Suprapubic skin (tissue), 4 donors: ENCODE results near the gene AKR1C8. TPM values are rescaled to one million over a fixed set of nuclear protein-coding genes. Genes with fewer than 3 reads are reported as not detected.
"Not testable (repeated sequence)": the region's sequence is repeated elsewhere in the genome, so short reads cannot be mapped to it uniquely, and the experiment has no call there.

ENCODE experiments used
- DNase-seq, 2 donors: peaks; one replicate each; pipeline ENCODE4 v3.0.0-alpha.2; 2019; ENCODE audit warnings: low spot score in 2 of 2
- H3K27ac ChIP-seq: fragments of 200-600 bp; sonication (generic); one replicate; pipeline ENCODE4 v1.5.1; 2019
- H3K27me3 ChIP-seq: fragments of 200-600 bp; sonication (generic); one replicate; pipeline ENCODE4 v1.5.1; 2019
- H3K36me3 ChIP-seq: fragments of 200-600 bp; sonication (generic); one replicate; pipeline ENCODE4 v1.5.1; 2019
- H3K4me1 ChIP-seq: fragments of 200-600 bp; sonication (generic); one replicate; pipeline ENCODE4 v1.5.1; 2019
- H3K4me3 ChIP-seq: fragments of 200-600 bp; sonication (generic); one replicate; pipeline ENCODE4 v1.5.1; 2019; ENCODE audit warnings: mild to moderate bottlenecking
- H3K9me3 ChIP-seq: fragments of 200-600 bp; sonication (generic); one replicate; pipeline ENCODE4 v1.5.1; 2019
- EP300 ChIP-seq: sonication (generic); formaldehyde crosslinking; IDR thresholded peaks from one replicate; pipeline ENCODE4 v1.6.1; 2017; ENCODE audit warnings: antibody characterized with exemption
- POLR2A ChIP-seq, 2 donors: fragments of 450-650 bp; IDR thresholded peaks; one replicate each; pipeline ENCODE4 v1.6.1; 2017; ENCODE audit warnings: antibody characterized with exemption in 2 of 2, mild to moderate bottlenecking in 2 of 2, moderate library complexity in 2 of 2
- POLR2AphosphoS5 ChIP-seq, 3 donors: sonication (generic); formaldehyde crosslinking; IDR thresholded peaks; one replicate each; pipeline ENCODE4 v1.6.1; 2017; ENCODE audit warnings: antibody characterized with exemption in 3 of 3
- WGBS: methylation state at CpG from one replicate; pipeline ENCODE4 v1.1.5; 2018; 5-methylcytosine and 5-hydroxymethylcytosine counted together
- total RNA-seq, 4 donors: library from RNA; depleted of rRNA; stranded (reverse); fragments of >200 nt; gene quantifications; one replicate each; pipeline ENCODE4 v1.1.0, GENCODE V29; 2016
- TF ChIP-seq, protein P1 (sequence below), 2 donors: fragments of 200-600 bp in 1 of 2; fragments of 450-650 bp in 1 of 2; sonication (generic) in 1 of 2; IDR thresholded peaks; one replicate each; pipeline ENCODE4 v1.5.1; 2016 to 2019; ENCODE audit warnings: antibody characterized with exemption in 2 of 2, mild to moderate bottlenecking in 1 of 2, moderate library complexity in 1 of 2

AKR1C8 gene
- total RNA-seq, 4 donors from 2014 or later = not detected

DNA sequence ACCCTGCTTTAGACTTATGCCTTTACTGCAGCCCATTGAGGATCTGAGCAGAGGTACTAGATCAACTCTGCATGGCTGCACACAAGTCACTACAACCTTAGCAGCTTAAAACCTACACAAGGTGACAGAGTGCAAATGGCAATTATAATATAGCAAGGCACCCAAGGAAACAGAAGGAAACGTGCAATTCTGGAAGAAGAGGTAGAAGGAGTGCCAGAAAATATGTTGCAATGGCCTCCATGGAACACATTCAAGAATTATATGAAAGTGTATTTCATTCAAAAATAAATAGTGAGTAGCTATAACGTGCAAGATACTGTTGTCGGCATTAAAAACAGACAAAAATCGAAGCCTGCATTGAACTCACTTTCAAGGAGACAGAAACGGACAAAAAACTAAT lies 2.9 kb upstream of the AKR1C8 start:
- TF ChIP-seq POLR2AphosphoS5 (IDR thresholded peaks at IDR 0.05) (no peak), EP300 (no peak), POLR2A (IDR thresholded peaks at IDR 0.05) (no peak)
- TF ChIP-seq, protein P1, sequence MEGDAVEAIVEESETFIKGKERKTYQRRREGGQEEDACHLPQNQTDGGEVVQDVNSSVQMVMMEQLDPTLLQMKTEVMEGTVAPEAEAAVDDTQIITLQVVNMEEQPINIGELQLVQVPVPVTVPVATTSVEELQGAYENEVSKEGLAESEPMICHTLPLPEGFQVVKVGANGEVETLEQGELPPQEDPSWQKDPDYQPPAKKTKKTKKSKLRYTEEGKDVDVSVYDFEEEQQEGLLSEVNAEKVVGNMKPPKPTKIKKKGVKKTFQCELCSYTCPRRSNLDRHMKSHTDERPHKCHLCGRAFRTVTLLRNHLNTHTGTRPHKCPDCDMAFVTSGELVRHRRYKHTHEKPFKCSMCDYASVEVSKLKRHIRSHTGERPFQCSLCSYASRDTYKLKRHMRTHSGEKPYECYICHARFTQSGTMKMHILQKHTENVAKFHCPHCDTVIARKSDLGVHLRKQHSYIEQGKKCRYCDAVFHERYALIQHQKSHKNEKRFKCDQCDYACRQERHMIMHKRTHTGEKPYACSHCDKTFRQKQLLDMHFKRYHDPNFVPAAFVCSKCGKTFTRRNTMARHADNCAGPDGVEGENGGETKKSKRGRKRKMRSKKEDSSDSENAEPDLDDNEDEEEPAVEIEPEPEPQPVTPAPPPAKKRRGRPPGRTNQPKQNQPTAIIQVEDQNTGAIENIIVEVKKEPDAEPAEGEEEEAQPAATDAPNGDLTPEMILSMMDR (IDR thresholded peaks at IDR 0.05) = no peak
- H3K4me1 ChIP-seq = no peaks in the 10 kb centered on the region
- 55% methylated on average over 5 of the region's 5 CpGs for WGBS
- H3K27ac ChIP-seq = no peak overlapping the region
- no peaks in the 10 kb centered on the region for H3K36me3 ChIP-seq
- H3K27me3 ChIP-seq = no peaks in the 10 kb centered on the region
- H3K4me3 ChIP-seq = no peak overlapping the region
- no peaks in the 10 kb centered on the region for H3K9me3 ChIP-seq
- DNase-seq = no peak

DNA sequence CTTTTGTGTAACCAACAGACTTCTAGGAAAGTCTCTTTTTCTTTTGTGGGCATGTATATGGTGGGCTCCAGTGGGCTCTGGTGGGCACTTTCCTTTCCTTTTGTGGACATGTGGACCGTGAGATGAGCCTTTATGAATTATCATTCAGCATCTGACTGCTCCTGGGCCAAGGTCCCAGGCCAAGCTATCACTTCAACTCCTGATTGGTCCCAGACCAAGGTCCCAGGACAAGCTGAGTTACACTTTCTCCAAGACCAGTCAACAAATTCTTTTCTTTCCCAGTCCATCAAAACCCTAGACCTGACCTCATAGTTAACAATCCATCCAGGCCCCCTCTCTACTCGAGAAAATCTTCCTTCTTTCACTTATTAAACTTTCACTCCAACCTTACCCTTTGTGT lies 1.0 kb downstream of the AKR1C8 start:
- H3K36me3 ChIP-seq = no peaks in the 10 kb centered on the region
- TF ChIP-seq EP300 = no peak
- TF ChIP-seq, protein P1 (IDR thresholded peaks at IDR 0.05) = no peak
- H3K27ac ChIP-seq = no peak overlapping the region
- no peak overlapping the region for H3K4me3 ChIP-seq
- no peak for DNase-seq
- WGBS = 79% methylated on average over 2 of the region's 2 CpGs
- H3K9me3 ChIP-seq = no peaks in the 10 kb centered on the region
- H3K27me3 ChIP-seq = no peaks in the 10 kb centered on the region
- no peaks in the 10 kb centered on the region for H3K4me1 ChIP-seq

DNA sequence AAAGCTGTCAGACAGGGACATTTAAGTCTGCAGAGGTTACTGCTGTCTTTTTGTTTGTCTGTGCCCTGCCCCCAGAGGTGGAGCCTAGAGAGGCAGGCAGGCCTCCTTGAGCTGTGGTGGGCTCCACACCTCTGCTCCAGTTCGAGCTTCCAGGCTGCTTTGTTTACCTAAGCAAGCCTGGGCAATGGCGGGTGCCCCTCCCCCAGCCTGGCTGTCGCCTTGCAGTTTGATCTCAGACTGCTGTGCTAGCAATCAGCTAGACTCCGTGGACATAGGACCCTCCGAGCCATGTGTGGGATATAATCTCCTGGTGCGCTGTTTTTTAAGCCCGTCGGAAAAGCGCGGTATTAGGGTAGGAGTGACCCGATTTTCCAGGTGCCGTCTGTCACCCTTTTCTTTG lies 4.4 kb downstream of the AKR1C8 start:
- not testable (repeated sequence) for H3K36me3 ChIP-seq, H3K4me1 ChIP-seq, H3K9me3 ChIP-seq, DNase-seq, H3K27ac ChIP-seq, H3K27me3 ChIP-seq, H3K4me3 ChIP-seq
- 91% methylated on average over 12 of the region's 12 CpGs for WGBS

DNA sequence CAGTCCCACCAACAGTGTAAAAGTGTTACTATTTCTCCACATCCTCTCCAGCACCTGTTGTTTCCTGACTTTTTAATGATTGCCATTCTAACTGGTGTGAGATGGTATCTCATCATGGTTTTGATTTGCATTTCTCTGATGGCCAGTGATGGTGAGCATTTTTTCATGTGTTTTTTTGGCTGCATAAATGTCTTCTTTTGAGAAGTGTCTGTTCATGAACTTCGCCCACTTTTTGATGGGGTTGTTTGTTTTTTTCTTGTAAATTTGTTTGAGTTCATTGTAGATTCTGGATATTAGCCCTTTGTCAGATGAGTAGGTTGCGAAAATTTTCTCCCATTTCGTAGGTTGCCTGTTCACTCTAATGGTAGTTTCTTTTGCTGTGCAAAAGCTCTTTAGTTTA lies 9.4 kb downstream of the AKR1C8 start:
- H3K27ac ChIP-seq, H3K9me3 ChIP-seq, H3K36me3 ChIP-seq, DNase-seq, H3K27me3 ChIP-seq, H3K4me3 ChIP-seq, H3K4me1 ChIP-seq: not testable (repeated sequence)
- WGBS = 93% methylated on average over 3 of the region's 3 CpGs

DNA sequence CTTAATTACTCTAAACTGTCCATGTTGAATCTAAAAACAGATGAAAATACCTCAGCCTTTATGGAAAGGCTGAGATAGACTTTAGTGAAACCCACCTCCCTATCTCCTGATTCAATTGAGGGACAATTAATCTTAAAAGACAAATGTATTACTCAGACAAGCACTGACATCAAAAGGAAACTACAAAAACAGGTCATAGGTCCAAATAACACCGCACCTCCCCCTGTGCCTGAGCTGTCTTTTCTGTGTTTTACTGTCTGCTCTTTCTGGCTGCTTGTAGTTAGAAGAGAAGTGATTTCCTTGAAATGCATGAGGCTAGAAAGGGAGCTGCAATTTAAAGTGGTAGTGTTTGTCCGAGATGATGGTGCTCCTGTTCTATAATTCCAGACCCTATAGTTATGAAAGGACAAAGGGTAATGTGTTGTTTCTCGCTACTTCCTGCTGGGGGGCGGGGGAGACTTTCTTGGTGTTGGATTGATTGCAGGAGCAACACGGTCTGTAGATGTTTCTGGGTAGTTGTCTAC lies 16.0 kb downstream of the AKR1C8 start:
- Histone ChIP-seq H3K27me3 (no peaks in the 10 kb centered on the region), H3K4me1 (no peaks in the 10 kb centered on the region), H3K36me3 (no peaks in the 10 kb centered on the region), H3K27ac (no peak overlapping the region), H3K9me3 (peaks cover 20% of the 10 kb centered on the region), H3K4me3 (no peak overlapping the region)
- TF ChIP-seq EP300 = no peak
- TF ChIP-seq POLR2AphosphoS5 (IDR thresholded peaks at IDR 0.05) = no peak
- TF ChIP-seq, protein P1 (IDR thresholded peaks at IDR 0.05) = no peak
- TF ChIP-seq POLR2A (IDR thresholded peaks at IDR 0.05) = no peak
- WGBS = 82% methylated on average over 5 of the region's 5 CpGs
- DNase-seq = no peak

DNA sequence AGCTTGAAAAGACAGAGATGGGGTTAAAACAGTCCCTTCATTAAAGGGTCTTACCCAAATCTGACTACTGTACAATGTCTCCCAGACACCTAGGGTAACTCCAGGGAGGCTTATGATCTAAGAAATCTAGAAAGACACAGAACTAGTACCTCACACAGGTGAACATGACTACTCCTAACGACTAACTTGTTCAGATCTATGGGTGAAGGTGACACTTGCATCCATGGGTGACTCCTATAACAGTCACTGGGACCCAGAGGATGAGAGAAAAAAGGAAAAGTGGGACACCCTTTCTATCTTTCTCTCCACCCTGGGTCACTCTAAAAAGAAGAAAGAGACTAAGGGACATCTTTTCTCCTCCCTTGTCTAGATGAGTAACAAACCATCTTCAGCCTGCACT lies 19.2 kb downstream of the AKR1C8 start:
- H3K27me3 ChIP-seq = no peaks in the 10 kb centered on the region
- TF ChIP-seq EP300 (no peak), POLR2A (IDR thresholded peaks at IDR 0.05) (no peak), POLR2AphosphoS5 (IDR thresholded peaks at IDR 0.05) (no peak)
- TF ChIP-seq, protein P1 (IDR thresholded peaks at IDR 0.05) = no peak
- no peaks in the 10 kb centered on the region for H3K36me3 ChIP-seq
- DNase-seq = no peak
- no peak overlapping the region for H3K4me3 ChIP-seq
- WGBS = 0% methylated on average over 1 of the region's 1 CpG
- no peak overlapping the region for H3K27ac ChIP-seq
- no peaks in the 10 kb centered on the region for H3K4me1 ChIP-seq
- peaks cover 20% of the 10 kb centered on the region for H3K9me3 ChIP-seq
